Left lobe of liver (tissue), 2 donors: ENCODE data around the gene ACAT2. TPM values are rescaled to one million over a fixed set of nuclear protein-coding genes. Genes with fewer than 3 reads are reported as not detected.
A peak's percentile ranks its signal among the peaks of the same experiment; 100 is the strongest.
"Not testable (repeated sequence)": the region's sequence is repeated elsewhere in the genome, so short reads cannot be mapped to it uniquely, and the experiment has no call there.

ENCODE experiments used
- ATAC-seq: fragments of 200-7000 bp; cut with Tn5 transposase; one replicate; pipeline ENCODE4 v1.9.1; 2020; ENCODE audit warnings: mild to moderate bottlenecking, moderate library complexity
- DNase-seq: peaks from one replicate; pipeline ENCODE4 v3.0.0-alpha.2; 2020; ENCODE audit warnings: low spot score
- total RNA-seq: library from RNA; stranded (reverse); gene quantifications from one replicate; pipeline ENCODE4 v1.2.1, GENCODE V29; 2021
- donor health status: DM: no; HTN: no; CAD: no; lungs with moderate emphysema.
- donor health status: DM: no; HTN: yes; CAD: no.

Gene ACAT2
- total RNA-seq, 1 donor from 2014 or later = 44.6 TPM

DNA sequence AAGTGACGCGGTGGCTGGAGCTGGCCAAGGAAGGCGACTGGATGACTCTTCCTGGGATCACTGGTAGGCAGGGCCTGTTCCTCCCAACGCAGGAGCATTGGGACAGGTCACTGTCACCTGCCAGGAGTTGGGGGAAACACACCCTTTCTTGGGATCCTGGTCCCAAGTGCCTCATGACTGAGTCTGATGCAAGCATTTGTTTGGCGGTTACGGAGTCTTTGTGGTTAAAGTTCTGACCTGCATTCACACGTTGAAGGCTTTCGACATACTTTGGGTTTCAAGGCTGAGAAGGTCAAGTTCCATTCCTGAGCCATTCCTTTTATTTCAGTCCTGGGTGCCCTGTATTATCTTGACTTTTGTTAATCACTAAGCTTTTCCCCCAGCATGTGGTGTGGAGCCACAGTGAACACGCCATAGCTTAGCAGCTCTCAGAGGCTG lies 44.2 kb downstream of the ACAT2 start:
- no peak for DNase-seq
- peak; percentile 18 for ATAC-seq

- peak; percentile 75 for ATAC-seq
- no peak for DNase-seq
Measured at GRCh38 chr6:159807150-159807858, 45.5 kb downstream of the ACAT2 start.

GRCh38 chr6:159808647-159809046 lies 46.8 kb downstream of the ACAT2 start:
- no peak for DNase-seq

DNA sequence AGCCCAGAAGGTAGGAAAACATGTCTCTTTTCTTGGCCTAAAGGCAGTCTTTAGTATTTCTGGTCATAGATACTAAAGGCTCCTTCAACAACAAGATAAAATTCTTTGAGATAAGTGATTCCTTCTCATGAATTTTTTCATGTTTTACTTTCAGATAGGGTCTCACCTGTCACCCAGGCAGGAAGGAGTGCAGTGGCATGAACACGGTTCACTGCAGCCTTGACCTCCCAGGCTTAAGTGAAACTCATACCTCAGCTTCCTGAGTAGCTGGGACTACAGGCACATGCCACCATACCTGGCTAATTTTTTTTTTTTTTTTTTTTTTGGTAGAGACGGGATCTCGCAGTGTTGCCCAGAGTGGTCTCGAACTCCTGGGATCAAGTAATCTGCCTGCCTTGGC lies 47.3 kb downstream of the ACAT2 start:
- no peak for ATAC-seq
- DNase-seq = no peak

More at GRCh38 chr6:159808647-159809046, 46.8 kb downstream of the ACAT2 start:
- ATAC-seq = no peak

- no peak for ATAC-seq
- DNase-seq = no peak
Measured at GRCh38 chr6:159813781-159814180, 51.9 kb downstream of the ACAT2 start.

- ATAC-seq = no peak
- no peak for DNase-seq
Measured at GRCh38 chr6:159815410-159815809, 53.6 kb downstream of the ACAT2 start.

DNA sequence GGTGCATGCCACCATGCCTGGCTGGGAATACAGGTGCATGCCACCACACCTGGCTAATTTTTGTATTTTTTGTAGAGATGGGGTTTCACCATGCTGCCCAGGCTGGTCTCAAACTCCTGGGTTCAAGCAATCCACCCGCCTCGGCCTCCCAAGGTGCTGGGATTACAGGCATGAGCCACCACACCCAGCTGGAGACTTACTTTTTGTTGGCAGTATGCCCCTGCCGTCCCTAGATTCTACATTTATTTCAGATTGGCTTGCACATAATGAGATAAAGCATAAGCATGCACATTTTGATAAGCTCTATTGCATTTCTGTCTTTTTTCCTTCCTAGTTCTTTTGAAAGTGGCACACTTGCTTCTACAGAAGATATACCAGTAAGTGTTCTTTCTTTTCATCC lies 54.9 kb downstream of the ACAT2 start:
- not testable (repeated sequence) for DNase-seq, ATAC-seq

GRCh38 chr6:159817951-159818739 lies 56.3 kb downstream of the ACAT2 start:
- no peak for DNase-seq

DNA sequence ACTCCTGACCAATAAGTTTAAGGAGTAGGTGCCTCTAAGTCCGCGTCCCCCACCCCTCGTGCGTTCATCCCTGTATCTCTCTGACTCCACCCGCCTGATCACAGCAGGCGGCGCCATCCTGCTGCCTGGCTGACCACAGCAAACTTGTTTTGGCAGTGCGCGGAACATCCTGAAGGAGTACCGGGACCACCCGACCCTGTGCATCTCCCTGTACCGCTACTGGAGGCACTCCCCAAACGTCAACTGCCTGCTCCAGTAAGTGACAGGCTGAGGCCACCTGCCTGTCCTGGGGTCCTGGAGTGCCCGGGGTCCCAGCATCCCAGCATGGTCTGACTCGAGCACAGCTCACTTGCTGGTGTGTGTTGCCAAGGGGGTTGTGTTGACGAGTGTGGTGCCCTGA lies 57.3 kb downstream of the ACAT2 start:
- ATAC-seq (no peak), DNase-seq (no peak)

More at GRCh38 chr6:159817951-159818739, 56.3 kb downstream of the ACAT2 start:
- ATAC-seq = no peak

GRCh38 chr6:159819932-159820640 lies 58.2 kb downstream of the ACAT2 start:
- DNase-seq (no peak), ATAC-seq (no peak)

DNA sequence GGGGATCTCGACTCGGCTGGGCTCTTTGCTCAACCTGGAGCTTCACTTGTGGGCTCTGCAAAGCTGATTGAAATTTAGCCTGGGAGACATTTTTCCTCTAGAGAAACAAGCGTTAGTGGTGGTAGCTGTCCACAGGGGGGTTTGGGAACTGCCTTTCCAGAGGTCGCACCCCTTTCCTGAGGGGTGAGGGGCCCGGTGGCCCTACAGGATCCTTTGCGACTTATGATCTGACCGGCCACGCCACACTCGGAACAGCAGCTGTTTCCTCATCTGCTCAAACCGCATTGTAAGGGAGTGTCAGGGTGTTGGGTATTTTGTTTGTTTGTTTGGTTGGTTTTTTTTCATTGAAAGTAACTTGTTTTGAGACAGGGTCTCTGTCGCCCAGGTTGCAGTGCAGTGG lies 59.3 kb downstream of the ACAT2 start:
- no peak for ATAC-seq
- DNase-seq = no peak

- ATAC-seq (no peak), DNase-seq (no peak)
Measured at GRCh38 chr6:159821726-159822125, 59.9 kb downstream of the ACAT2 start.

- no peak for ATAC-seq
- no peak for DNase-seq
Measured at GRCh38 chr6:159823953-159824352, 62.1 kb downstream of the ACAT2 start.

- ATAC-seq, DNase-seq: not testable (repeated sequence)
Measured at GRCh38 chr6:159824690-159825089, 62.8 kb downstream of the ACAT2 start.

GRCh38 chr6:159826004-159826403 lies 64.2 kb downstream of the ACAT2 start:
- DNase-seq (no peak), ATAC-seq (no peak)

GRCh38 chr6:159826968-159827647 lies 65.3 kb downstream of the ACAT2 start:
- ATAC-seq = no peak
- DNase-seq = no peak

DNA sequence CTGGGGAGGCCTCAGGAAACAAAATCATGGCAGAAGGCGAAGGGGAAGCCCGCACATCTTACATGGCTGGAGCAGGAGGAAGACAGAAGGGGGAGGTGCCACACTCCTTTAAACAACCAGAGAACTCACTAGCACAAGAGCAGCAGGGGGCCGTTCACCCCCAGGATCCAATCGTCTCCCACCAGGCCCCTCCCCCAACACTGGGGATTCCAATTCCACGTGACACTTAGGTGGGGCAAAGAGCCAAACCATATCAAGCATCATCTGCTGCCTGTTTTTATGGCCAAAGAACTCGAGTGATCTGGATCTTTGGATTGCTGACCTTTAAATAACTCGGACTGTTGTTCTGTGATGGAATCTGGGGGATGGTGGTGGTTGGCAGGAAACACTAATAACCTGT lies 66.2 kb downstream of the ACAT2 start:
- ATAC-seq = no peak

More for the DNA sequence above, 66.2 kb downstream of the ACAT2 start:
- DNase-seq = no peak
